Colon (tissue), 2 donors: Measurements from ENCODE around the gene ITPKC.
"Not testable (repeated sequence)": the region's sequence is repeated elsewhere in the genome, so short reads cannot be mapped to it uniquely, and the experiment has no call there.

ENCODE experiments used
- FAIRE-seq: peaks from 2 replicates; lab custom pipeline; 2012; peaks lifted over from hg19 to GRCh38; lab: Jason Lieb, UNC
- donor health status: control.
- donor health status: control.

Gene ITPKC

DNA sequence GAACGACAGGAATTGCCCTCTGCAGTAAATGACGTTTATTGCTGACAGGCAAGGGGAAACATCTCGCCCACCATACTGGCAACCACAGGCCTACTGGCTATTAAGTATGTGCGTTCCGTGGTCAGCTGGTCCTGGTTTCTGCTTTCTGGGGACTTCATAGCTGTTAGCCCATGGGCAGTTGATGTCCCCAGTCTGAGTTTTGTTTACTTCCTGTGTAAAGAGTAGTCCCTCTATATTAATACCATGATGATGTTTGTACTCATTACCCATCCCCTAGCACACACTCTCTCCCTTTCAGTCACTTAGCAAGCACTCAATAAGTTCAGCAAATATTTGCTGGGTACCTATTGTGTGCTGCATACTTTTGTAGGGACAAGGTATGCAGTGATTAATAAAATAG is 52.0 kb downstream of the ITPKC start:
- FAIRE-seq: no peak

- FAIRE-seq: not testable (repeated sequence)
Observed at GRCh38 chr19:40771101-40771862, 54.4 kb downstream of the ITPKC start.

GRCh38 chr19:40774916-40775631 is 58.2 kb downstream of the ITPKC start, which contains the start of gene MIA:
Gene MIA, plus strand, starts transcription at chr19:40775521. Its CDS starts 22 bp downstream, at chr19:40775543.
- no peak for FAIRE-seq

DNA sequence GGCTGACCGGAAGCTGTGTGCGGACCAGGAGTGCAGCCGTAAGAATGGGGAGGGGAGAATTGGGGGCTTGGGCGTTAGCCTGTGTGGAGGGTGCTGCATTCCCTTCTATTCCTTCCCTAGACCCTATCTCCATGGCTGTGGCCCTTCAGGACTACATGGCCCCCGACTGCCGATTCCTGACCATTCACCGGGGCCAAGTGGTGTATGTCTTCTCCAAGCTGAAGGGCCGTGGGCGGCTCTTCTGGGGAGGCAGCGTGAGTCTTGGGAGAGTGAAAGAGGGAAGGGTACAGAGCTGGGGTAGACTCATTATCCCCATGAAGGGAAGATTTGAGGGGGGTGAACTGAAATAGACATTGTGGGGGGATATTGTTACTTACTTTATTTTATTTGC is 58.7 kb downstream of the ITPKC start:
- FAIRE-seq: no peak

DNA sequence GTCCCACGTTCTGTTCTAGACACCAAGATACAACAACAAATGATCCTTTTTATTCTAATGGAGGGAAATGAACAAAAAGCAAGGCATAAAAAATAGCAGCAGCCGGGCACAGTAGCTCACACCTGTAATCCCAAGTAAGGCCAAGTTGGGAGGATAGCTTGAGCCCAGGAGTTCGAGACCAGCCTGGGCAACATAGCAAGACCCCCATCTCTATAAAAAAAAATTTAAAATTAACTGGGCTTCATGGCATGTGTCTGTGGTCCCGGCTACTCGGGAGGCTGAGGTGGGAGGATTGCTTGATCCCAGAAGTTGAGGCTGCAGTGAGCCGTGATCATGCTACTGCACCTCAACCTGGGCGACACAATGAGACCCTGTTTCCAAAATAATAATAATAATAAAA is 59.5 kb downstream of the ITPKC start:
- FAIRE-seq: no peak

DNA sequence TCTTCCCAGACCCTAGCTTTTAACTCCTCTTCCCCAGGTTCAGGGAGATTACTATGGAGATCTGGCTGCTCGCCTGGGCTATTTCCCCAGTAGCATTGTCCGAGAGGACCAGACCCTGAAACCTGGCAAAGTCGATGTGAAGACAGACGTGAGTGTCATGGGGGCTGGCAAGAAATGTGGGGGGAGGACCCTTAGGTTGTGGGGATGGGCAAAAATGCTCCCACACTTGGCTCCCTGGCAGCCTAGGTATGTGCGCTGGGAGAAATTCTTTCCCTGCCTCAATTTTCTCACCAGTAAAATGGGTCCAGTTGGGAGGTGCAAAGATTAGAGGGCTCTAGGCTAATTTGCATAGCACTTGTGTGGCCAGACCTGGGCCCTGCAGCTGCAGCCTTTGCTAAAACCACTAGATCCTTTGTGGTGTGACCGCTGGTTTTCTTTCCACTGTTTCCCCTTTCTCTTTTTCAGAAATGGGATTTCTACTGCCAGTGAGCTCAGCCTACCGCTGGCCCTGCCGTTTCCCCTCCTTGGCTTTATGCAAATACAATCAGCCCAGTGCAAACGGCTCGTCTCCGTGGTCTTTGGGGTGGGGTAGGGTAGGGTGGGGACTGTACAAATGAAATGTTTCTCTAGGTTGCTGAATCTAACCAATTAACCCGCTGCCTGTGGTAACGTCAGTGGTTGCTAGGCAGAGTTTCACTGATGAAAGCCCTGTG is 60.2 kb downstream of the ITPKC start:
- FAIRE-seq: no peak

GRCh38 chr19:40777645-40777936 is 60.7 kb downstream of the ITPKC start:
- FAIRE-seq: no peak

DNA sequence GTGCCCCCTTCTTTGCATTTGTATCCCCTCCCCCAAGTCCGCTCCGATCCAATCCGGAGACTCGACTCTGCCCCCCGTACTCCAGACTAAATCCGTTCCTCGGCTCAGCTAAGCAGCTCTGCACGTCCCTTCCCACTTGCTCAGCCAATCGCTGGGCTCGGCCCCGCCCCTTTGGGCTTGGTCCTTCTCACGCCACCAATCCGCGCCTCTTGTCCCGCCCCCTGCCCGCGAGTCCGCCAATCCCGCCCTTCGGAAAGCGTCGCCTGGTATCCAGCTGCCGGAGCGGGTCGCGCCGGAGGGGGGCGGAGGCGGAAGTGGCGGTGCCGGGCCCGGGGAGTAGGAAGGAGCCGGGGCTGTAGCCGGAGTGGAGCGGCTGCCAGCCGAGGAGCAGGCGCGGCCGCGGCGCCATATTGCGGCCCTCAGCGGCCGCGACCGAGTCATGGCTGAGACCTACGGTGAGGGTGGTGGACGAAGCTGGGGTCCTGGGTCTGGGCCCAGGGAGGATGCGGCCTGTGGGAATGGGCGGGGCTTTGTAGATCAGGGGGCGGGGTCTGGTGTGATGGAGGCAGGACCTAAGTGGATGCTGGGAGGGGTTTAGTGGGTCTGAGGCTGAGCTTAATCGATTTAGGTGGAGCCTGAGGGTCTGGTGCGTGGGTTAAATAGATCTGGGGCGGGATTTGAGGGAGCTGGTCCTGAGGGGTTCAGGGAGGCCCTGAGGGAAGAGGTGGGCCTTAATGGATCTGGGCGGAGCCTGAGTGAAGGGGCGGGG is 61.2 kb downstream of the ITPKC start, which contains the start of gene RAB4B:
Gene RAB4B, plus strand, starts transcription at position 311 of the 769 bp plus-strand sequence. Its CDS starts 129 bp downstream, at position 440.
- no peak for FAIRE-seq

DNA sequence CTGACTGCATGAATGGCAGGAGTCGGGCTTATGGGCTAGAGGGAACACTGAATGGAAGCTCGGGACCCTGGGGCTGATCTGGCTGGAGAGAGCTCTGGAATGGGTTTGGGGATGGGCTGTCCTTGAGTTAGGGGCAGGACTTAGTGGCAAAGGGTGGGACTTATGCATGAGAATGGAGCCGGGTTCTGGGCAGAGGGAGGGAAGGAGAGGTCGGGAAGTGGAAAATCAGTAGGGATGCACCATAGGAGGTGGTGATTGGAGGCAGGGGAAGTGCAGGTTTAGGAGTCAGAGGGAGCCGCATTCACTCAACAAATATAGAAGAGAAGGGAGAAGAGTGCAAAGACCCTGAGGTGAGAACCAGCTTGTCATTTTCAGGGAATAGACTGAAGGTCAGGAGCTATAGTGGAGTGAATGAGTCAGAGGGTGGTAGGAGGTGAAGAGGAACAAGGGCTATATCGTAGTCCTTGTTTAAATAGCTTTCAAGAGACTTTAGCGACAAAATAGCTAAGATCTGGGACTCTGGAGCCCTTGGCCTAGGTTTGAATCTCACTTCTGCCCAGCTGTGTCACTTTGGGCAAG is 61.9 kb downstream of the ITPKC start:
- no peak for FAIRE-seq

DNA sequence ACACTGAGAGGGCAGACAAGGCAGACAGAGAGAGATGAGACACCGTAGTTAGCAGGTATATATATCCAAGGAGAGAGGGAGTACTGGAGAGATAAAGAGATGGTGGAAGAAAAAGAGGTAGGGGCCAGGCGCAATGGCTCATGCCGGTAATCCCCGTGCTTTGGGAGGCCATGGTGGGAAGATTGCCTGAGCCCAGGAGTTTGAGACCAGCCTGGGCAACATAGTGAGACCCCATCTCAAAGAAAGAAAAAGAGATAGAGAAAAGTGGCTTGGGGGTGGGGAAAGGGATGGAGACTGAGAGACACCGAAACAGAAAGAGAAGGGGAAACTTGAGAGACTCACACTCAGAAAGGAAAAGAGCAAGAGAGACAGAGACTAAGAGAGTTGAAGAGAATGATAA is 63.7 kb downstream of the ITPKC start:
- FAIRE-seq: no peak

DNA sequence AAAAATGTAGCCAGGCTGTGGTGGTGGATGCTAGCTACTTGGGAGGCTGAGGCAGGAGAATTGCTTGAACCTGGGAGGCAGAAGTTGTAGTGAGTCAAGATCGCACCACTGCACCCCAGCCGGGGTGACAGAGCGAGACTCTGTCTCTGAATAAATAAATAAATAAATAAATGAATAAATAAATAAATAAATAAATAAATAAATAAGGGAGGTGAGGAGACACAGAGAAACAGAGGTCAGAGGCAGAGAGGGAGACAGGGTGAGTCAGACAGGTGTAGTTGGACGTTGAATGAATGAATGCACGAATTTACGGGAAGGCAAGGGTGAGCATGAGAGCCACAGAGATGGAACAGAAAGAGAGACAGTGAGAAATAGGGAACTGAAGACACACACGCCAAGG is 64.2 kb downstream of the ITPKC start:
- no peak for FAIRE-seq

- FAIRE-seq: no peak
Observed at GRCh38 chr19:40783711-40784110, 66.8 kb downstream of the ITPKC start.

DNA sequence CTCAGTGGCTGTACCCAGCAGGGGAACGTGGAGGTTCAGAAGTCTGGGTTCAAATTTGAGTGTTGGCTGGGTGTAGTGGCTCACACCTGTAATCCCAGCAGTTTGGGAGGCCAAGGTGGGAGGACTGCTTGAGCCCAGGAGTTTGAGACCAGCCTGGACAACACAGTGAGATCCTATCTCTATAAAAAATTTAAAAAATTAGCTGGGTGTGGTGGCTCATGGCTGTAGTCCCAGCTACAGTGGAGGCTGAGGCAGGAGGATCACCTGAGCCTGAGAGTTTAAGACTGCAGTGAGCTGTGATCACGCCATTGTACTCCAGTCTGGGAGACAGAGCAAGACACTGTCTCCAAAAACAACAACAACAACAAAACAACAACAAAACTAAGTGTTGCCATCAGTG is 67.2 kb downstream of the ITPKC start:
- not testable (repeated sequence) for FAIRE-seq

DNA sequence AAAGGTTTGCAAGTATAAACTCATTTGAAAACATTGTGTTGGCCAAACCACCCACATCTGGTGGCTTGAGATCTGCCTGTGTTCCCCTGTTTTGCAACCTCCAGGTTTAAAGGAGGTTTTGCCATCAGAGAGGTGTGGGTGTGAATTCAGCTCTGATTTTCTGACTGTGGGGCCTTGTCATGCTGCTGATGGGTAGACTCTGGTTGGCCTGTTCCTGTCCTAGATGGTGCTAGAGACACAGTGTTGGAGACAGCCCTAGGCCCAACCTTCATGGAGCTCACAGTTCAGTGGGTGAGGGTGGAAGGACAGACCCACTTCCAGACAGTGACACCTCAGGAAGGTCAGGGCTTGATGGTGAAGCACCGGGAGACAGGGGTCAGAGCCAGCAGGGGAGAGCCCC is 68.6 kb downstream of the ITPKC start:
- FAIRE-seq: no peak

DNA sequence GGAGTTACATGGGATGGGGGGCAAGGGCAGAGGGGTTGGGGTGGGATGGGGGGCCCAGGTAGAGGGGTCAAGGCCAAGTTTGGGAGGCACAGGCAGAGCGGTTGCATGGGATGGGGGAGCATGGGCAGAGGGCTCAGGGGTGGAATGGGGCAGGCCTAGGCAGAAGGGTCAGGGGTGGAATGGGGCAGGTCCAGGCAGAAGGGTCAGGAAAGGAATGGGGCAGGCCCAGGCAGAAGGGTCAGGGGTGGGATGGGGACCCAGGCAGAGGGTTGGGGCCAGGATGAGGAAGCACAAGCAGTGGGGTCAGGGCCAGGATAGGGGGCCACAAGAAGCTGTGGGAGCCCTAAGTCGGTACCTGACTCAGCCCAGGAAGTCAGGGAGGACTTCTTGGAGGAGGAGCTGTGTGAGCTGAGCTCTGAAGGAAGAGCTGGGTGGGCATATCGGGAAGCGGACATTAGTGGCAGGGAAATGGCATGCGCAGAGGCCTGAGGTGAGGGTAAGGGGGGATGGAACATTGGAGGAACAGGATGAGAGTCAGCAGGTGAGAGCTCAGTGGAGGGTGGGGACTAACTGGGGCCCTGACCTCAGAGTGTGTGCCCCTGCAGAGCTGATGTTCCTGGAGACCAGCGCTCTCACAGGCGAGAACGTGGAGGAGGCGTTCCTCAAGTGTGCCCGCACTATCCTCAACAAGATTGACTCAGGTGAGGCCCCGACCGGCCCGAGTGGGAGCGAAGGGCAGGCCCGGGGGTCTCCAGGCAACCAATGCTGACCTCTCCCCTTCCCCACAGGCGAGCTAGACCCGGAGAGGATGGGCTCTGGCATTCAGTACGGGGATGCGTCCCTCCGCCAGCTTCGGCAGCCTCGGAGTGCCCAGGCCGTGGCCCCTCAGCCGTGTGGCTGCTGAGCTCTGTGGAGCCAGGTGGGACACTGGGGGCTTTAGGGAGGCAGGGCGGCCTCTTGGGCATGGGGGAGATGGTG is 69.4 kb downstream of the ITPKC start:
- FAIRE-seq: no peak
